ENCODE measurements around the gene CHMP4B.

The CHMP4B gene

DNA sequence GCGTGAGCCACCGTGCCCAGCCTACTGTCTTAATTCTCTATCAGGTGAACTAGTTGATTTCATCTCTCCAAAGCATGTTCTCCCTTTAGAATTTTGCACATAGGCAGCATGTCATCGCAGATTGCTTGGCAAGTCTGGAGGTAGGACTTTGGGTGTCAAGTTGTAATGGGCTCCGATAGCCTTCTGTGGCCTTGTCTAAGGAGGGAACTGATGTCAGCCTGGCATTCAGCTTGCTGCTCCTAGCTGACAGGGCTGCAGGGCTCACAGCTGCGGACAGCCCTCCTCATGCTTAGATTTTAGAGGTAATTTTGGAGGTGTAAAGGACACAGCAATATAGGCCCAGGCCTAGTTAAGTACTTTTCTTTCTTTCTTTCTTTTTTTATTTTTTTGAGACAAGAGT is 11.3 kb downstream of the CHMP4B start:
- DNase-seq, result no peak

DNA sequence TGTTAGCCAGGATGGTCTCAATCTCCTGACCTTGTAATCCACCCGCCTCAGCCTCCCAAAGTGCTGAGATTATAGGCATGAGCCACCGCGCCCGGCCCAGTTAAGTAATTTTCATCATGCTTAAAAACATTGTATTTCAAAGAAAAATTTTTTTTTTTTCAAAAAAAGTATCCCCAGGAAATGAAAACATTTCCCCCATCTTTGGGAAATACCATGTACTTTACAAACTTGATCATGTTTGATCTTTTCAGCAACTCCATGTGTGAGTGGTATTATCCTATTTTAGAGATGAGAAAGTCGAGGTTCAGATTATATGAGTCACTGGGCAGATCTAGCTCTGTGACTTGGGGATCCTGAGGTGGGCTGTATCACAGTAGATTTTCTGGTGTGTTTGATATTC is 11.8 kb downstream of the CHMP4B start:
- no peak for DNase-seq

DNA sequence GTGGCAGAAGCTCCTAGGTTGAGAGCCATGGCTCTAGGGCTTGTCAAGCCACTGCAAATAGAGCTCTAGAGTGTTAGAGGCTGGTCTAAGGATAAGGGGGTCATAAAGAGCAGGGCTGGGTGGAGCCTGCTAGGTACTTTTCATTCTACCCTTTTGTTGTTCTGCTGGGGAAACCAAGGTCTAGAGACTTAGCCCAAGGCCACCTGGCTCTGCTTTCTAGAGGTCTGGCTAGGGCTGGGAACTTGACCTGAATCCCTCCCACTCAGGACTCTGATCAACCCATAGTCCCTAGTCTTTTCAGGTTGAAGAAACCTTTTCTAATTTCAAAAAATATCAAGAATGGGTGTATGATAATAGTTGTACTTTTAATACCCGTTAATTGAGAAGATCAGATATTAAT is 13.7 kb downstream of the CHMP4B start:
- DNase-seq, result no peak

DNA sequence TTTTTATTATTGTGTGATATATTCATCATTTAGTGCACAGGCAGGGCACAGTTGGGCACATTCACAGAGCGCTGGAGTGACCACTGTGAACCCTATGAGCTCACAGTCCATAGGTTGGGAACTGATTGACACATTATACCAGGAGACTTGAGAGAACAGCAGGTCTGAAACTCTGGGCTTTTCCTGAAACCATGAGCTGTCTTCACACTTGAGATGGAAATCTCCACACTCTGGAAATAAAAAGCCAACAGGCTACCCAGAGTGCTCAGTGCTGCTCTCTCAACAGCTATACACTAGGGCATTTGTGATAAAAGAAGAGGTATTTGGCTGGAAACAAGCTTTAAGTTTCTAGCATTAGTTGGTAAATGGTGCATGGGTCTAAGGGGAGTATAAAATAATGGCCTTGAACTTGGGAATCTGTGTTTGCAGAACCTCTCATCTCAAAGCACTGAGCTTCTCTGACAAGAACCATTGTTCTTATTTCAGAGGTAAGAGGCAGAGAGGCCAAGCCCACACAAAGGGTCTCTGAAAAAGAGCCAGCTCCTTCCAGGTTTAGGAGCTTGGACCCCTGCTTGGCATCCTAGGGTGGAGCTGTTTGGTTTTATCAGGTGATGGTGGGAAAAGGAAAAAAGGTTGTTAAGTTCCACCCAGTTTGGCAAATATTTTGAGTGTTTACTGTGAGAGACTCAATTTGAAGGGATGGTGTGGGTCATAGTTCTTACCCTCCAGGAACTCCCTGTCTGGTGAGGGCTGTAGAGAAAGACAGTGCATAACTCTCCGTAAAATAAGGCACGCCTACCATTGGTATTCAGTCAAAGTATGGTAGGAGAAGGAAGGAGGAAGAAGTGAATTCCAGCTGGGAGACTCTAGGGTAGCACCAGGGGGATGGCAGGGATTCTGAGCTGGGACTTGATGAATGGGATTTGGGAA is 14.5 kb downstream of the CHMP4B start:
- no peak for DNase-seq

DNA sequence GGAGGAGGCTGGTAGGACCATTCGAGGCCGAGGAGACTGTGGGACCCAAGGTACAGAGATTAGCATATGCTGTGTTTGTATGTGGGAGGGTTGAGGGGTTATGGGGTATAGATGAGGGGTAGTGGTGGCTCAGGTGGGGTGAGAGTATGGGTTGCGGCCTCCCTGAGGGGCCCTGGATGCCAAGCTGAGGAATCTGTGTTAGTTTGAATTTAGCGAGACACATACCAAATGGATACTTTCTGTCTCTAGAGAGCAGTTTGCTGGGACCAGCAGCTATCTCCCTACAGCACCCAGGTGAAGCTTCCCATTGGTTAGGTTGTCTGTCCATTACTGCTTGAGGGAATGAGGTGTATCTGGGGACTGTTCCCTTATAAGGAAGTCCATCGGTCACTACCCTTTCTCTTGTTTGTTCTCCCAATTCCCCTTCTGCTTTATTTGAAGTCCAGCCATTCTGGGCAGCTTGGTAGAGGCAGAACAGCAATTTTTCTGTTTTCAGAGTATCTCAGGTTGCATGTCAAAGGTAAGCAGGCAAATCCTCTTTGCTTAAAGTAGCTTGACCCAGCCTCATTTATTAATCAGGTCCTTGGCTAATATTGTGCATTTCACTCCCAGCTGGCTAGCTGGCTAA is 15.2 kb downstream of the CHMP4B start:
- DNase-seq, result peak; percentile 28

DNA sequence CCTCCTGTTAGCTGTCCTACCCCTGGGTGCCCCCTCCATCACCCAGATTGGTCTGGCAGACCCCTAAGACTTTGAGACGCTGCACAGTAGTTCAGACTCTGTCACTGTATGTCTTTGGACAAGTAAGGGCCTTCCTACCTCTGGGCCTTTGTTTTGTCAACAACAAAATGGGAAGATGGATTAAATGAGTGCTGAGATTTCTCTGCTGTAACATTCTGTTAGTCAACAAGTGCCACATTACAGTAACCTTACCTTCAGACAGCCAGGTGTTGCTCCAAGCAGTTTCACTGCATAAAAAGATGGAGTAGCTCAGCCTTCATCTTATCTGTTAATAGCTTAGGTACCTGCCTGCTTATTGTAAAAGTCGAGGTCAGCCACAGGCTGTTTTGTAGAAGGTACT is 16.0 kb downstream of the CHMP4B start:
- DNase-seq, result no peak

DNA sequence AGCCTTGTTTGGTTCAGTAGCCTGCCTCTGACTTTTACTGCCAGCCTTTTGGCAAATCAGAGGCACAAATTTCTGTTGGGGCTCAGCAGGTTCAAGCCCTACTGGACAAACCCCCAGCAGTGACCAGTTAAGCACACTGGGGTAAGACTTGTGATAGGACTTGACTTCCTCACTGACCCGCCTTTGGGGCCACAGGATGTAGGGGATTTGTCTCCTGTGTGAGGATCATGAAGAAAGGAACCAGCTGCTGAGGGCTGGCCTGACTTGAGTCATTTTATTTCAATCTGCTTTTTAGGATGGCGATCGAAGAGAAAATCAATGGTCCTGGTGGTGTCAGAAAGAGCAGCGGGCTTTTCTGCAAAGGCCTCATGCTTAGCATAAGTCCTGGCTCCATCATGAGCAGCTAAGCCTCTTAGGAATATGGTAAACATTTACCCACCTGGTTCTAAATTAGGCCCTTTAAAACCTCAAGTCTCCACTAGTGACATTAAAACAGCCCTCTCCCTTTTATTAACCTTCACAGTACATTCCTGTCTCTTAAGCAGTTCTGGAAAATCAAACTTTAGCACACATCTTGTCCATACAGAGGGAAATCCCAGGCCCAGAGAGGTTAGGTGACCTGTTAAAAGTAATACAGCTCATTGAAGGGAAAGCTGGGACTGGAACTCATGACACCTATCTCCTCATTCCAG is 16.6 kb downstream of the CHMP4B start:
- DNase-seq, result no peak

DNA sequence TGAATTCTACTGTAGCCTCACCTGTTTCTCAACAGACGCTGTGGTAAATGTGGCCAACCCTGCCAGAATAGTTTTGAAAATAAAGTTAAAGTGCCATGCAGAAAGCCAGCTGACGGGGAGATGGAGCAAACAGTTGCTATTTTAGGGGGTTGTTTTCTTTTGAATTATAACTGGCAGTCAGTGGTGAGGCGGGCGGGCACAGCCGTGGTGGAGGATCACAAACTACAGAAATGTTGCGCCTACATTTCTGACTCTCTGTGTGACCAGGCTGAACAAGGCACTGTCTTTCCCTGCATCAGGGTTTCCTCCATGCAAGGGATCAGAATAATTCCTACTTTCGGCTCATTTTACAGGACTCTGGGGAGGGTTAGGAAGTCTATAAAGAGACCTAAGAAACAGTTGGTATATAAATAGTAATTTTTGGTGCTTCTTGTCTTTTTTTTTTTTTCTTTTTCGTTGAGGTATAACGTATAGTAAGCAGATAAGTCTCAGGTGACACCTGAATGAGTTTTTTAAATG is 17.2 kb downstream of the CHMP4B start:
- DNase-seq, result no peak

DNA sequence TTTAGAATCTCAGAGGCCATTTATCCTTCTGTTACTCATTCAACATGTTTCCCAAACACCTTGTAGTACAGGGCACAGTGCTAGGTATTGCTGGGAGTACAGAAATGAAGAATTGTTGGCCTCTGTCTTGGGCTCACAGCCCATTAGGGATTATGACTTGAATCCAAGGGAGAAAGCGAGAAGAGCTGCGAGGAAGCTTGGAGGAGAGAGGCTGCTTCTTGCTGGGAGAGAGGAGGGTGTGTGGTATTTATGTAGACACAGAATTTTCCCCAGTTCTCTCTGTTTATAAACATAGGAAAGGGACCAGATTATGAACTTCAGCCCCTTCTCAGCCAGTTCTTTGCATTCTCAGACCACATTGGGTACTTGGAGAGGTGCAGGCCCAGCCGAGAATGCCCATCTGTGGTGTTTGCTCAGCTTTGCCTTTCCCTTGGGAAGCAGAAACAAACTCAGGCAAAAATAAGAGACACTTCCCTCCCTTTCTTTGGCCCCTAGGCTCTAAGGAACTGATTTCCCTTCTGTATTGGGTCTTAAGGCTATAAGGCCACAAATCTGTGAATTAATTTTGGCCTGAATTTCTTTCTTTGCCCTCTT is 17.9 kb downstream of the CHMP4B start:
- no peak for DNase-seq

DNA sequence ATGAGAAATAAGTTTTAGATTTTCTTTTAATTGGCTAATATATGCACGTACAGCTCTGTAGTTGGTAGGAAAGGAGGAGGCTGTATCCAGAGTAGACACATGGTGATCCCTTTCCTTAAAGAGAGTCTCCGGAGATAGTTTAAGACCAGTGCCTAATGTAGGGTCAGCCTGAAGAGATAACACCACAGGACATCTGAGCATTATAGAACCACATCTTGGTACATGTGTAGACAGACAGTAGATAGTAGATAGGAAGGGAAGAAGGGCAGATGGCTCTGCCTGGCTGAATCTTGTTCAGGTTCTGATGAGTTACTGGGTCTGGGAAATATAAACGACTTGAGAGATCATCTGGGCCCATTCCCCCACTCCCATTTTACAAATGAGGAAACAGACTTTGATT is 18.5 kb downstream of the CHMP4B start:
- DNase-seq, result no peak

DNA sequence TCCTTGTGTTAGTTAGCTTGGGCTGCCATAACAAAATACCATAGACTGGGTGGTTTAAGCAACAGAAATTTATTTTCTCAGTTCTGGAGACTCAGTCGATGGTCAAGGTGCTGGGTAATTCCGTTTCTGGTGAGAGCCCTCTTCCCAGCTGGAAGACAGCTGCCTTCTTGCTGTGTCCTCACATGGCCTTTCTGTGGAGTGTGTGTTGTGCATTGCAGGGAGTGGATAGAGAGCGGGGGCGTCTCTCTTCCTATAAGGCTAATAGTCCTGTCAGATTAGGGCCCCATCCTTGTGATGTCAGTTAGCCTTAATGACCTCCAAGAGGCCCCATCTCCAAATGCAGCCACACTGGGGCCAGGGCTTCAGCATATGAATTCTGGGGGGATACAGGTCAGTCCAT is 19.2 kb downstream of the CHMP4B start:
- DNase-seq, result no peak

DNA sequence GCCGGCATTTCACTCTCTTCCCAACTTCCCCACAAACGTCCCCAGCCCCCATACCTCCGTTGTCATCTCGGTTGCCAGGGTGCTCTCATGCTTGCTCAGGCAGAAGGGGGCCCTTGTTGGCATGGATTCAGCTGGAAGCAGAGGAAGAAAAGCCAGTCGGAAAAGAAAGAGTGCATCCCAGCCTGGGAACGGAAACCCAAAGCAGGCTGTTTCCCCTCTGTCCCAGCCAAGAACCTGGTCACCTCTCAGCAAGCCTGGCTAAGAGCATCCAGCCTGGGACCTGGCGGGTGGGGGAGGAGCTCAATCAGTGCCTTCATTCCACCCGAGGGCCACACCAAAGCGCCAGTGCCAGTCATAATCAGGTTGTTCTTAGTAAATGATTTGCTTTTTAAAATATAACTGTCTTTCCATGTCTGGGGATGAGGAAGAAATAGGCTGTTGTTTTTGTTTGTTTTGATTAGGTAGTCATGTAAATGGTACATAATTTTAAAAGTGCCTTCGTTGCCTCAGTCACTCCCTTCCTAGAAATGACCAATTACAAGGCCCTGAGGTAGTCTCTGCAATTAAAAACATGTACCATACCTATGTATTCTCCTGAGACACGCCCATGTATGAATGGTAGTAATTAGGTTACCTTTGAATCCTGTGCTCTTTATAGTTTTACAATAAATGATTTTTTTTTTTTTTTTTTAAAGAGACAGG is 21.1 kb downstream of the CHMP4B start:
- DNase-seq, result peak; percentile 37

DNA sequence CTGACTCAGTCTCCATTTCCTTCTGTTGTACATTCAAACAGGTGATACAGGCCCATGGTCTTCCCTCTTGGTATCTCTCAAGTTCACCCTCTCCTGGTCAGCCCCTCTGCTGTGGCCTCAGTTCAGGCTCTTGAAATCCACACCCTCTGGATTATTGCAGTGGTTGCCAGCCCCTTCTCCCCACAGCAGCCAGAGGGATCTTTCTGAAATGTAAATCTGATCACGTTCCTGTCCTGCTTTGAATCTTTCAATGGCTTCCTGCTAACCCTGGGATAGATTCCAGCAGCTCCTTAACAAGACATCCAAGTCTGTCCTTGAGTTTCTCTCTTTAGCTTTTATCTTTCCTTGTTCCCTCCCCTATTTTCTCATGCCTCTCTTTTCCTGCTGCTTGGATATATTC is 22.2 kb downstream of the CHMP4B start:
- no peak for DNase-seq

DNA sequence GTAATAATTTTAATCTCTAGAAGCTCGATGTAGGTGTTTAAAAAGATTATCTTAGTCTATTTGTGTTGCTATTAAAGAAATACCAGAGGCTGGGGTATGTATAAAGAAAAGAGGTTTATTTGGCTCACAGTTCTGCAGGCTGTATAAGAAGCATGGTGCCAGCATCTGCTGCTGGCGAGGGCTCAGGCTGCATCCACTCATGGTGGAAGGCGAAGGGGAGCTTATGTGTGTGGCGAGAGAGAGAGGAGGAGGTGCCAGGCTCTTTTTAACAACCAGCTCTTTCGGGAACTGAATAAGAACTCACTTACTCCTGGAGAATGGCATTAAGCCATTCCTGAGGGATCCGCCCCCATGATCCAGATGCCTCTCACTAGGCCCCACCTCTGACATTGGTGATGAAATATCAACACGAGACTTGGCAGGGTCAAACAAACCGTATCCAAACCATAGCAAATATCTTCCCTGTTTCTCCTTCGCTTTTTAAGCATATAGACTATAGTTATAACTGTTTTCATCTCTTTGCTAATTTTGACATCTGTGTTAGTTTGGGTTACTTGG is 24.5 kb downstream of the CHMP4B start:
- DNase-seq, result no peak

DNA sequence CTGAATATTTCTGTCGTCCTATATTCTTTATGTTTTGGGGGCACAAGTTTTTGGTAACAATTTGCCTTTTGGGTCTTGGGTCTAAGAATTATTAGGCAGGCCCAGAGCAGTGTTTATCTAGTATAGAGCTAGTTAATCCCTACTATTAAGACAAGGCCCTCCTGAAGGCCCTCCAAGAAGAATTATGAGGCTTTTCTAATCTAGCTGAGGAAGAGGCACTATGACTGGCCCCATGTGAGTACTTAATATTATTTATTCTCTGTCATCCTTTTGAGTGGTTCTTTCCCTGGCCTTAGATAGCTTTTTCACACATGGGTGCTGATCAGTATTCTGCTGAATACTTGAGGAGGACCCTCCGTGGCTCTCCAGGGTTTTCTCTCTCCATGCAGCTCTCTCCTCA is 25.1 kb downstream of the CHMP4B start:
- DNase-seq, result no peak

DNA sequence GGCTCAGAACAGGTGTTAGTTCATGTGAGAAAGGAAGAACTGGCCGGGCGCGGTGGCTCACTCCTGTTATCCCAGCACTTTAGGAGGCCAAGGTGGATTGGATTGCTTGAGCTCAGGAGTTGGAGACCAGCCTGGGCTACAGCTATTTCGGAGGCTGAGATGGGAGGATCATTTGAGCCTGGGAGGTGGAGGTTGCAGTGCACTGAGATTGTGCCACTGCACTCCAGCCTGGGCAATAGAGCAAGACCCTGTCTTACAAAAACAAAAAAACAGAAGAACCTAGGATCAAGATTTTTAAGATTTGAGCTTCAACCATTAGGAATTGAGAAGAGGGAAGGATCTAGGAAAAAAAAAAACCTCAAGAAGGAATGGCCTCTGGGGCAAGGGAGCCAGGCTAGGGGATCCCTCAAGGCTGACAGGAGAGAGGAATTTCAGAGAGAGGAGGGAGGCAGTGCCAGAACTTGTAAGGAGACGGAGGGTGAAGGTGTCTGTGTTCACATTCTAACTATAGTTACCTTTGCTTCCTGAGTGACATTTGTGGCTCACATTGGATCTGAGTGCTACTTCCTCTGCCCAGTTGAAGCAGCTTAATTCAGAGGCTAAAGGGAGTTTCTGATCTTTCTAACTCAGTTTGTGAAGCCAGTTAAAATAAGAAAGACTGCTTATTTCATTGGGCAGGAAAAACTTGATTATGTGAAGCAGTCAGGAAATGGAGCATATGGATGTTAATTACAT is 26.1 kb downstream of the CHMP4B start:
- no peak for DNase-seq

DNA sequence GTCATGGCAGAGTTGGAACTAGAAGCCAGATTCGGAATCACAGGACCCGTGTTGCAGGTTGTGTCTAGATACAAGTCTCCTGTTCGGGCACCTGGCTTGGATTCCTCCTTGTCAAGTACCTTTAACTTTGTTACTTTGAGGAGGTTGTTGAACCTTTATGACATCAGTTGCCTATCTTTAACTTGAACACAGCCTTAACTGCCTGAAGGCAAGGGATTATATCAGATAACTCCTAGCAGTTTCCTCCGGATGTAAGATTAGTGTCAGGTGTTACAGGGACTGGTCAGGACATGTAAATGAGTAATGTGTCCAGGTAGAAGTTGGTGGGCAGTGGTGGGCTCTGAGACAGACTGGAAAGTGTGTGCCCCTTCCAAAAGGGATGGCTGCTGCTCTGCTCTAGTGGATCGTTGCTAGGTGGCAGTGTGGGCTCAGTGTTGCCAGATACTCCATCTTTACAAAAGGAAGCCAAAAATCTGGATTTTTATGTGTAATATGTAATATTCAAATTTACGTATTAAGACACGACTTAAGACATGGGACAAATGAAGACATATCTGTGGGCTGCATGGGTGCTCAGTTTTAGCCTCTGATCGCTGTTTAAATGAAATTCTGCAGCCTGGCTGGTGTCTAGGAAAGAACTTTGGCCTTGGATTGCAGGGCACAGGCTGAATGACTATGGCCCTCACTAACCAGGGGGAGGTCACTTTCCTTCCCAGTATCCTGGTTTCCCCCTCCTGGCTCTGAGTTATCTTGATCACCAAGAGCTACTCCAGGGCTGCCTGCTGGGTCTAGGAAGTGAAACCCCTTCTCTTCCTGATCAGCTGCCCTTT is 27.1 kb downstream of the CHMP4B start:
- DNase-seq, result no peak

DNA sequence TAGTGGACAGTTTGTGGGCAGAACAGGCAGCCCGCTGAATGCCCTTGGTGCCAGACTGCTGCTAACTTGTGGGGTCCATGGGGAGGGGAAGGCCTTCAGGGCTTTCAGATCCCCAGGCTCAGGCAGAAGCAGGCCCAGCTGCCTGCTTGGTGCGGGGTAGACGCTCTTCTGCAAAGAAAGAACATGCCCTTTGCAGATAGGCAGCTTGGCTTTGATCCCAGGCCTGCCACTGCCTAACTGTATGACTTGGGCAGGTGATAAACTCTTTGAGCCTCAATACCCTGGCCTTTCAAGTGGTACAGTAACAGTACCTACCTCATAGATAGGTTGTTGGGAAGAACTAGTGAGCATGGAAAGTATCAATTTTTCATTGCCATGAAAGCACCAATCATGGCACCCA is 28.4 kb downstream of the CHMP4B start:
- DNase-seq, result no peak

DNA sequence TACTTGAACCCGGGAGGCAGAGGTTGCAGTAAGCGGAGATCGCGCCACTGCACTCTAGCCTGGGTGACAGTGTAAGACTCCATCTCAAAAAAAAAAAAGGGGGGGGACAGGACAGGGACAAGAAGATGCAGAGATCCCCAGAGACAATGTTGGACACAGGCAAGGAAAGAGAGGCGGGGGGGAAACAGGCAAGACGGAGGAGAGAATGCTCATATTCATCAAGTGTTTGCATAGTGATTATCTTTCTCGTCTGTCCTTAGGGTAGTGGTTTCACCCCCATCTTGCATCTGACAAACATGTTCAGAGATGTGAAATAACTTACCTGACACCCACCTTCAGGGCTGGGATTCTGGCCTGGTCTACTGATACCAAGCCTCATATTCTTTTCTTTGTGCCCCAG is 29.0 kb downstream of the CHMP4B start:
- DNase-seq, result no peak

DNA sequence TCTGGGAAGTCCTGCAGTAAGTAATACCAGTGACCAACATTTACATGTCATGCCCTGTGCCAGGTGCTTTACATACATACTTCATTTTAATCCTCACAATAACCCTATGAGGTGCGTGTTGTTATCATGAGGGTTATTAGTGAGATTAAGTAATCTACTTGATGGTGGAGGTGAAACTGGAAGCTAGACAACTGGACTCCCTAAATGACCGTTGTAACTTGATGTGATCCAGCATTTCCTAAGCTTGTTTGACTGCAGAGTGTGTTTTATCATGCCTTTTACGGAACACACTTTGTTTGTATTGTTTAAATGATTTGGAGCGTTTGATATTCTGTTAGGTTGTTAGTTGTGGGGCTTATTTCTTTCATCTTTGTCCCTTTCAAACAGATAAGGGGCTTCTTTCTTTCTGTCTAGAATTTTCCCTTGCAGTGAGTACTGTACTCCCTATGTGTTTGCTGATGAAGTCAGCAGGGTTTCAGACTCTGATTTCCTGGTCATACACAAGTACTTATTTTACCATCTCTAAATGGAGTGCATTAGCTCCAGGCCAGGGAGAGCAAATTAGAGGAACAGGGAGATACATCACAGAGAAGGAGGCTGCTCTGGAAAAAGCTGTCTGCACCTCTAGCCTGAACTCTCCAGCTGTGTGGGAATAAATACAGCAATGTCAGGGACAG is 29.7 kb downstream of the CHMP4B start:
- no peak for DNase-seq

Measured in fibroblast of skin of back (primary cell).